Stimulated activated CD8-positive, alpha-beta memory T cell treated with anti-CD3 and anti-CD28 coated beads, Interleukin-2, amount 100 ng/mL, for 48 hours (primary cell): ENCODE data around the gene CCDC43.
"Not testable (repeated sequence)": the region's sequence is repeated elsewhere in the genome, so short reads cannot be mapped to it uniquely, and the experiment has no call there.

Experiments
- DNase-seq, 2 donors: peaks; one replicate each; pipeline ENCODE4 v3.0.0-alpha.2; 2020; ENCODE audit warnings: low read depth in 2 of 2

Gene CCDC43

DNA sequence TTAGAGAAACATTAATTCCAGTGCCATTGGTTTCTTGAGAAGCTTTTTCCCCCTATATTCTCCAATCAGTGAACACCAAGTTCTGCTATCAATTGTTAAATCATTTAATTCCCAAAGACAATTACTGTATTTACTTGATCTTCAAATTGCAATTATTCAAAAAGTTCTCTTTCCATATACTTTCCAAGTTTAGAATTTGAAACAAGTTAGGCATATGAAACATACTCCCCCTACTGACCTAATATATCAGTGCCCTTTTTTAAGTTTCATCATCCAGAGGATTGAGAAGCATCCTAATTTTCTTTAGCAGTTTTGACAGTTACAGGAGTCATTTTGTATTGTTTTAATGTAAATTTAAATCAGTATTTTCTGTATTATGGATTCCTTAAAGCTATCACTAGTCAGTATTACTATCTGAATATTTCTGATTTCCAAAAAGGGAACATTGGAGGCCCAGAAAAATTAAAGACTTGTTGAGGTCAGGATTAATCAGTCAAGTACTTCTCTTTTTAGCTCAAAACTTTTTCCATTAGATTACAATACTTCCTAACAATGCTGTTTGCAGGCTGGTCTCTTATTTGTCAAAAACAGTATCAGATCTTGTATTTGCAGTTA lies 17.0 kb downstream of the CCDC43 start:
- no peak for DNase-seq

GRCh38 chr17:44666006-44666405 lies 23.6 kb downstream of the CCDC43 start:
- no peak for DNase-seq

- no peak for DNase-seq
Measured at GRCh38 chr17:44664867-44665266, 24.7 kb downstream of the CCDC43 start.

GRCh38 chr17:44663095-44663494 lies 26.5 kb downstream of the CCDC43 start:
- no peak for DNase-seq

- DNase-seq, result no peak
Measured at GRCh38 chr17:44661835-44662234, 27.7 kb downstream of the CCDC43 start.

- peak; percentile 29 to 32 for DNase-seq
Measured at GRCh38 chr17:44655983-44656710, 33.4 kb downstream of the CCDC43 start, which contains the start of gene MEIOC. Gene MEIOC (plus strand): TSS chr17:44656468. CDS start chr17:44656614, 146 bp downstream.

GRCh38 chr17:44653954-44654353 lies 35.6 kb downstream of the CCDC43 start:
- no peak for DNase-seq

GRCh38 chr17:44653384-44653783 lies 36.2 kb downstream of the CCDC43 start:
- no peak for DNase-seq

GRCh38 chr17:44652727-44653126 lies 36.8 kb downstream of the CCDC43 start:
- no peak for DNase-seq

DNA sequence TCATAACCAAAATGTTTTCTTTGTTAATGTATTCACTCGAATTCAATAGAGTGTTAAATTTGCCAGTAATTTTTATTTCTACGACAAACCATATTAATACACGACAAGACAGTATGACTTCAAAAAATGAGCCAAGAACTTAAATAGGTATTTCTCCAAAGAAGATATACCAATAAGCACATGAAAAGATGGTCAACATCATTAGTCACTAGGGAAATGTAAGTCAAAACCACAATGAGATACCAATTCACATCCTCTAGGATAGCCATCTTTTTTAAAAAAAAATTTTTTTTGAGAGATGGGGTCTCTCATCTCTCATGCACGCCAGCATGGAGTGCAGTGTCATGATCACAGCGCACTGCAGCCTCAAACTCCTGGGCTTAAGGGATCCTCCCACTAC lies 38.3 kb downstream of the CCDC43 start:
- DNase-seq, result no peak

GRCh38 chr17:44648963-44649362 lies 40.6 kb downstream of the CCDC43 start:
- DNase-seq, result no peak

- DNase-seq, result no peak
Measured at GRCh38 chr17:44647736-44648135, 41.8 kb downstream of the CCDC43 start.

DNA sequence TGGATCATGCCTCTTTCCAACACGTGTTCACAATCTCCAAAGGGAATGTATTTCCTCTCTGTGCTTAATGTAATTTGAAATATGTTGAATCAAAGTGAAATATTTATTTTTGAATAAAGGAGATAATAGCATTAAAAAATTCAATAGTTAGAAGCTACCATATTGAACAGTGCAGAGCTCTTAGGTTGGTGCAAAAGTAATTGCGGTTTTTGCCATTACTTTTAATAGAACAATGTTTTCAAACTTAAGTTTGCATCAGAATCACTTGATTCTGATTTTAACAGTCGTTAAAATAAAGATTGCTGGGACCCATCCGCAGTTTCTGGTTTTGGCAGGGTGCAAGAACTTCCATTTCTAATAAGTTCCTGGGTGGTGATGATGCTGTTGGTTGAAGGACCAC lies 43.3 kb downstream of the CCDC43 start:
- no peak for DNase-seq

DNA sequence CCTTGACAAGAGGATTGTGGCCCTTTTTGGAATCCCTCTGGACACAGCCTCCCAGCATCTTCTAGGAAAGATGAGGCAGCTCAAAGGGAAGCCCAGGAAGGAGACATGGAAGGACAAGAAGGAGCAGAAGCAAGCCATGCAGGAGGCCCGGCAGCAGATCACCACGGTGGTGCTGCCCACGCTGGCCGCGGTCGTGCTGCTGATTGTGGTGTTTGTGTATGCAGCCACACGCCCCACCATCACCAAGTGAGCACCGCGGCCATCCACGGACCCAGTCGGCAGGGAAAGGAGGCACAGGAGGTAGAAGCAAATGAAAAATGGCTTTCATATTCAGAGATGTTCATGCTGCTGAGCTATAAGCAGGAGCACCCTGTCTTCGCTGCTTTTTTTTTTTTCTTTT lies 44.2 kb downstream of the CCDC43 start:
- DNase-seq, result no peak

DNA sequence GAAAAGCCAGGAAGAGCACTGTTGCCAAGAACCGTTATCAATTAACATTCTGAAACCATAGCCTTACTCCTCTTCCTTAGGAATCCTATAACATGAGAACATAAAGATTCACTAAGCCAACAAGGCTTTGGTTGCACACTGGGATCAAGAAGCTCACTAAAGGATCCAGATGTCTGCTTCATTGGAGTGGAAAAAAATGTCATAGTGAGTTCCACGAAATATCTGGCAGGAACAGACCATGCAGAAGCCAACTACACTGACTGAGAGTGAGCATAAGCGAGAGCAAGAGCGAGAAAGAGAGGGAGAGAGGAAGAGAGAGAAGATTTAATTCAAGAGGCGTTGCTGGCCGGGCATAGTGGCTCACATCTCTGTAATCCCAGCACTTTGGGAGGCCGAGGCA lies 46.7 kb downstream of the CCDC43 start:
- no peak for DNase-seq

DNA sequence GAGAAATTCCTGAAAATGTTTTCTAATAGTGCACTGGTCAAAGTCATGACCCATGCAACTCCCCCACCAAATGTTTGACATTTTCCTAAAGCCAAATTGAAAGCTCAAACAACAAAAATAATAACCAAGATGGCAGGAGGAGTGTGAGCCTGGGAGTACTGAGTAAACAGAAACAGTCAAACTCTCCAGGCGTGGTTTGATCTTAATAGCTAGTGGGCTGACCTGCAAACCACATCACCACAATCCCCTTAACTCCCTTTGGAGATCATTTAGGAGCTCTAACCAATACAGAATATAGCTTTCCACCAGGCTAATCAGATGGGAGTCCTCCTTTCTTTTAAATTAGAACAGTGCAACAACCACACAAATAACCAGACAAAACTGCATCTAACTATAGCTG lies 52.5 kb downstream of the CCDC43 start:
- no peak for DNase-seq

- DNase-seq, result no peak
Measured at GRCh38 chr17:44636562-44636961, 53.0 kb downstream of the CCDC43 start.

- not testable (repeated sequence) for DNase-seq
Measured at GRCh38 chr17:44634401-44634800, 55.2 kb downstream of the CCDC43 start.

- DNase-seq, result no peak
Measured at GRCh38 chr17:44633998-44634397, 55.6 kb downstream of the CCDC43 start.

DNA sequence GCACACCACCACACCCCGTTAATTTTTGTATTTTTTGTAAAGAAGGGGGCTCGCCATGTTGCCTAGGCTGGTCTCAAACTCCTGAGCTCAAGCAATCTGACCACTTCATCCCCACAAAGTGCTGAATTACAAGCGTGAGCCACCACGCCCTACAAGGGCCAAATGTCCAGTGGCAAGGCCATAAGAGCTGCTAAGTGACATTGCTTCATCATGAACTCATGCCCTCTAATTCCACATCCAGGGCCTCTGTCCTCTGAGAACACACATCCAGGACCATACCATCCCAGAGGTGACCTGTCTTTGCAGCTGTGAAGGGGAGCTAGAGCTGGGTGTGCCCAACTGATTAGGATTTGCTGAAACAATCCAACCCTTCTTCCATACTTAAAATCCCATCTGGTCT lies 58.9 kb downstream of the CCDC43 start:
- DNase-seq, result no peak

DNA sequence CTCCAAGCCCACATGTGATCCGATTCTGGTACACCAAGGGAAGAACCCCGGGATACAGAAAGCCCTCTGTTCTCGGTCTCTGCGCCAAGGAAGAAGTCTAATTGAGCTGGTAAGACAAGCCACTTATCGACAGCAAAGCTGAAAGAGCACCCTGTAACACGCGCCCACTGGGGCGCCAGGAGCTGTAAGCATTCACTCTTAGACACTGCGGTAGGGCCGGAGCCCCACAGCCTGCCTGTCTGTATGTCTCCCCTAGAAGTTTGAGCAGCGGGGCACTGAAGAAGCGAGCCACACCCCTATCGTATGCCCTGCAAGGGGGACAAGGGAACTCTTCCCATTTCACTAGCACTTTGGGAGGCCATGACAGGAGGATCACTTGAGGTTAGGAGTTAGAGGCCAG lies 60.3 kb downstream of the CCDC43 start:
- DNase-seq, result no peak

GRCh38 chr17:44628243-44629188 lies 61.1 kb downstream of the CCDC43 start:
- no peak for DNase-seq
